GM12891 (cell line): Measurements from ENCODE around the gene ENTPD2.

ENCODE experiments used
- DNase-seq: peaks from one replicate; pipeline ENCODE4 v3.0.0; 2011; ENCODE audit warnings: low spot score; ENCODE audit not compliant: insufficient read length
- FAIRE-seq: peaks from 2 replicates; lab custom pipeline; 2011; peaks lifted over from hg19 to GRCh38; lab: Jason Lieb, UNC
- PAX5 ChIP-seq: IDR thresholded peaks from 2 replicates; pipeline ENCODE4 v1.6.1; 2011; ENCODE audit warnings: low read length, moderate library complexity, mild to moderate bottlenecking; ENCODE audit not compliant: insufficient read depth, severe bottlenecking
- POLR2A ChIP-seq: IDR thresholded peaks from 2 replicates; pipeline ENCODE4 v1.6.1; 2011; ENCODE audit warnings: low read depth, low read length, control low read depth
- POLR2AphosphoS5 ChIP-seq: IDR thresholded peaks from 2 replicates; pipeline ENCODE4 v1.6.1; 2011; ENCODE audit warnings: low read depth, low read length, control low read depth
- POU2F2 ChIP-seq: IDR thresholded peaks from 2 replicates; pipeline ENCODE4 v1.6.1; 2011; ENCODE audit warnings: low read depth, mild to moderate bottlenecking, control low read depth, low read length, moderate library complexity
- SPI1 ChIP-seq: IDR thresholded peaks from 2 replicates; pipeline ENCODE4 v1.6.1; 2011; ENCODE audit warnings: low read depth, low read length, control low read depth
- TAF1 ChIP-seq: IDR thresholded peaks from 2 replicates; pipeline ENCODE4 v1.6.1; 2011; ENCODE audit warnings: low read depth, low read length, control low read depth

Gene ENTPD2

GRCh38 chr9:137055385-137056364 is 1.8 kb upstream of the ENTPD2 start:
- FAIRE-seq = no peak

GRCh38 chr9:137054932-137055384 is 1.1 kb upstream of the ENTPD2 start:
- TF ChIP-seq PAX5 = no peak
- no peak for TF ChIP-seq POU2F2
- no peak for TF ChIP-seq SPI1
- no peak for TF ChIP-seq TAF1
- TF ChIP-seq POLR2AphosphoS5 = no peak
- TF ChIP-seq POLR2A = no peak
- FAIRE-seq (no peak), DNase-seq (no peak)

More at GRCh38 chr9:137055385-137056364, 1.8 kb upstream of the ENTPD2 start:
- DNase-seq = no peak
- TF ChIP-seq TAF1 (no peak), POU2F2 (no peak), POLR2A (no peak), POLR2AphosphoS5 (no peak), SPI1 (no peak), PAX5 (no peak)

DNA sequence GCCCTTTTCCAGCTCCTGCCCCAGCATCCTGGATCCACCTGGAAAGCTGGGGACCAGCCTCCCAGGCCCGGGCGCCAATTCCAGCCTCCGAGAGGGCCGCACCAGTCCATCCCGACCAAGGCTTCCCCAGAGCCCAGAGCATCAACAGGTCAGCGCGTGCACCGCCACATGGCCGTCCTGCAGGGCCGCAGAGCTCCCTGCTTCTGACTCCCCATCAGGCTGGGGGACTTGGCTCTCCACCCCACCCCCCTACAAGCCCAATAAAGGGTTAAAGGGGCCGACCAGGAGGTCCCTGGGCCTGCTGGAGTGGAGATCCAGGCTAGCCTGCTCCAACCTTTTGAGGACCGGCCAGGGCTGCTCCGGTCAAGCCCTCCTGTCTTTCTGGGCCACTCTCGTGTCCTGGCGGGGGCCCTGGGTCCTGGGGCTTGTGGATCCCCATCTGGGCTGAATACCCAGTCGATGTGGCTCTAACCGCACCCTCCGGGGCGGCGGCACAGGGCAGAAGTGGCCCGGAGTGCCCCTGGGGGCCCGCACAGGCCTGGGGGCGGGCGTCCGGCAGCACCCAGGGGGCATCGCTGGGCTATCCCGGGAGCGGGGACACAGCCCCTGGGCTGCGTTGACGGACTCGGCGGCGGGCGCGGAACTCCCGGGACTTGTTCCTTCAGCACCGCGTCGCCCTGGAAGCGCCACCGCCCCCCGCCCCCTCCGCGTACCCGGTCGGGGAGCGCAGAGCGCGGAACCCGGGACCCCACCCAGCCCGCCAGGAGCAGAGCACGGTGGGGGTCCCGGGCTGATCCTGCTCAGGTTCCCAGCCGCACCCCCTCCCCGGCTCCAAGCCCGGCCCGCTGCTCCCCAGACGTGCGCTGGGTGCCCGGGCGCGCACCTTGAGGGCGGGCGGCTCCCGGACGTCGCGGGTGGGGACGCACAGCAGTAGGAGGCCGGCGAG is 590 bp downstream of the ENTPD2 start:
- DNase-seq (no peak), FAIRE-seq (no peak)
- TF ChIP-seq TAF1 (no peak), PAX5 (no peak), POLR2A (no peak), SPI1 (no peak), POLR2AphosphoS5 (no peak), POU2F2 (no peak)

- TF ChIP-seq PAX5 = no peak
- no peak for TF ChIP-seq POU2F2
- TF ChIP-seq TAF1 = no peak
- TF ChIP-seq SPI1 = no peak
- no peak for TF ChIP-seq POLR2AphosphoS5
- TF ChIP-seq POLR2A = no peak
- FAIRE-seq (no peak), DNase-seq (no peak)
Measured at GRCh38 chr9:137052293-137052692, 1.6 kb downstream of the ENTPD2 start.

GRCh38 chr9:137051145-137051724 is 2.6 kb downstream of the ENTPD2 start:
- DNase-seq = no peak
- TF ChIP-seq PAX5 (no peak), POLR2A (no peak), POLR2AphosphoS5 (no peak), POU2F2 (no peak), SPI1 (no peak), TAF1 (no peak)
- FAIRE-seq = no peak

DNA sequence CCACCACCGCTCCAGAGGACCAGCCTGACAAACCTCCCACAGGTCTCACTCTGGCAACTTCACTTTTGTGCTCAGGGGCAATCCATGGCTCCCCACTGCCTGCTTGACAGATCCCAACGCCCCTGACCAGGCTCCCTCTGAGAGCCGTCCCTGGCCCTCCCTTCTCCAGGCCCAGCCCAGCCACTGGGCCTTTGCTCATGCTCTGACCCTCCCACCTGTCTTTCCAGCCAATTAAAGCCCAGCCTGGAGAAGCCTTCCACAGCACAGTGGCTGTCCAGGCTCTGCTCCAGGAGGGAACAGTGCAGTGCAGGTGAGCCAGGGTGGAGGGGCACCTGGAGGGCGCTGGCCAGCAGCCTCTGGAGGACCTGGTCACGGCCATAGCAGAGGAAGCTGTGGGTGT is 3.3 kb downstream of the ENTPD2 start:
- no peak for TF ChIP-seq TAF1
- TF ChIP-seq POLR2AphosphoS5 = no peak
- no peak for TF ChIP-seq PAX5
- TF ChIP-seq SPI1 = no peak
- no peak for TF ChIP-seq POU2F2
- no peak for TF ChIP-seq POLR2A
- DNase-seq = no peak
- FAIRE-seq = no peak

DNA sequence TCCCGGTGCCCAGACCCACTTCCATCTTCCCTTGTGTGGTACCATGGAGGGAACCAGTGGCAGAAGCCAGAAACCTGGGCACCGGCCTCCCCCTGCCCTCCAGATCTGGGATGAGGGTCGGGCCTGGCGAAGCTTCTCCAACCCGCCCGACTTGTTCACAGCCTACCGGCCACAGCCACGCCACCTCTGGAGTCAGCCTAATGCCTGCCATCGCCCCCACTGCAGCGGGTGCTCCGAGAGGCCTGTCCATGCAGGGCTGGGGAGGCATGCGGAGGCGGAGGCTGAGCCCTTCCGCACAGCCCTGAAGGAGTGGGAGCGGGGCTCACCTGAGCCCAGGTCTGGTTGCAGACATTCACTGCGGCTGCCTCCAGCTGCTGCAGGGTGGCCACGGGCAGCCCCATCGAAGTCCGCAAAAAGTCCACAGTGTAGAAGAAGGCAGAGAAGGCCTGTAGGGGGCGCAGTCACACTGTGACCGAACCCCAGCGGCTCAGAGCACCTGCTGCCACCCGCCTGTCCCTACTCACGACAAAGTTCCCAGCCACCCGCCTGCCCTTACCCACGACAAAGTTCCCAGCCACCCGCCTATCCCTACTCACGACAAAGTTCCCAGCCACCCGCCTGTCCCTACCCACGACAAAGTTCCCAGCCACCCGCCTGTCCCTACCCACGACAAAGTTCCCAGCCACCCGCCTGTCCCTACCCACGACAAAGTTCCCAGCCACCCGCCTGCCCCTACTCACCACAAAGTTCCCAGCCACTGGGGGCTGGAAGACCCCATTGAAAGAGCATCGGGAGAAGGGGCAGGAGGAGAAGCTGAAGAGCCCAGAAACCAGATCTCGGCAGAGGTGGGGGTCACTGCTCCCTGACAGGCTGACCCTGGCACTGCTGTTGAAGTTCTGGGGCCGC is 4.1 kb downstream of the ENTPD2 start:
- no peak for TF ChIP-seq POLR2A
- TF ChIP-seq POLR2AphosphoS5 = no peak
- no peak for TF ChIP-seq SPI1
- FAIRE-seq (peak; percentile 74), DNase-seq (peak; percentile 73)
